Cardiac fibroblast (primary cell): ENCODE data around the gene BMPR1A.

Experiments
- DNase-seq, 2 donors: peaks; one replicate each; pipeline versions ENCODE4 v3.0.0 to v3.0.0-alpha.2; 2010; ENCODE audit warnings: low read depth in 2 of 2
- H3K4me3 ChIP-seq, 2 donors: replicated peaks in 1 of 2; 1 replicate in 1 of 2; 2 replicates in 1 of 2; pipeline ENCODE4 v1.5.1; 2011; ENCODE audit warnings: low read depth in 2 of 2, low read length in 2 of 2, mild to moderate bottlenecking in 2 of 2, moderate library complexity in 1 of 2
- CTCF ChIP-seq: IDR thresholded peaks from one replicate; pipeline ENCODE4 v1.5.1; 2011; ENCODE audit warnings: low read depth, mild to moderate bottlenecking, low read length, inconsistent platforms

BMPR1A gene

GRCh38 chr10:86785968-86786367 is 29.5 kb downstream of the BMPR1A start:
- no peak for TF ChIP-seq CTCF
- H3K4me3 ChIP-seq, result no peak overlapping the region
- no peak for DNase-seq

GRCh38 chr10:86786368-86786767 is 29.9 kb downstream of the BMPR1A start:
- TF ChIP-seq CTCF, result no peak

GRCh38 chr10:86790394-86790793 is 34.0 kb downstream of the BMPR1A start:
- TF ChIP-seq CTCF, result no peak
- H3K4me3 ChIP-seq, result no peak overlapping the region
- no peak for DNase-seq

More at GRCh38 chr10:86786368-86786767, 29.9 kb downstream of the BMPR1A start:
- DNase-seq, result peak in 1 of 2 donors; percentile 29
- no peak overlapping the region for H3K4me3 ChIP-seq

- H3K4me3 ChIP-seq, result no peak overlapping the region
- no peak for TF ChIP-seq CTCF
- no peak for DNase-seq
Observed at GRCh38 chr10:86792461-86793167, 36.2 kb downstream of the BMPR1A start.

- no peak for TF ChIP-seq CTCF
- no peak for DNase-seq
- H3K4me3 ChIP-seq, result no peak overlapping the region
Observed at GRCh38 chr10:86793696-86794095, 37.3 kb downstream of the BMPR1A start.

- TF ChIP-seq CTCF, result no peak
Observed at GRCh38 chr10:86795353-86795752, 38.9 kb downstream of the BMPR1A start.

GRCh38 chr10:86798025-86798424 is 41.6 kb downstream of the BMPR1A start:
- no peak for TF ChIP-seq CTCF
- no peak overlapping the region for H3K4me3 ChIP-seq
- peak; percentile 23 to 28 for DNase-seq

More at GRCh38 chr10:86795353-86795752, 38.9 kb downstream of the BMPR1A start:
- no peak overlapping the region for H3K4me3 ChIP-seq
- DNase-seq, result peak; percentile 73 to 86
